ENCODE results near the gene NIF3L1.

Gene NIF3L1, protein sequence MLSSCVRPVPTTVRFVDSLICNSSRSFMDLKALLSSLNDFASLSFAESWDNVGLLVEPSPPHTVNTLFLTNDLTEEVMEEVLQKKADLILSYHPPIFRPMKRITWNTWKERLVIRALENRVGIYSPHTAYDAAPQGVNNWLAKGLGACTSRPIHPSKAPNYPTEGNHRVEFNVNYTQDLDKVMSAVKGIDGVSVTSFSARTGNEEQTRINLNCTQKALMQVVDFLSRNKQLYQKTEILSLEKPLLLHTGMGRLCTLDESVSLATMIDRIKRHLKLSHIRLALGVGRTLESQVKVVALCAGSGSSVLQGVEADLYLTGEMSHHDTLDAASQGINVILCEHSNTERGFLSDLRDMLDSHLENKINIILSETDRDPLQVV

DNA sequence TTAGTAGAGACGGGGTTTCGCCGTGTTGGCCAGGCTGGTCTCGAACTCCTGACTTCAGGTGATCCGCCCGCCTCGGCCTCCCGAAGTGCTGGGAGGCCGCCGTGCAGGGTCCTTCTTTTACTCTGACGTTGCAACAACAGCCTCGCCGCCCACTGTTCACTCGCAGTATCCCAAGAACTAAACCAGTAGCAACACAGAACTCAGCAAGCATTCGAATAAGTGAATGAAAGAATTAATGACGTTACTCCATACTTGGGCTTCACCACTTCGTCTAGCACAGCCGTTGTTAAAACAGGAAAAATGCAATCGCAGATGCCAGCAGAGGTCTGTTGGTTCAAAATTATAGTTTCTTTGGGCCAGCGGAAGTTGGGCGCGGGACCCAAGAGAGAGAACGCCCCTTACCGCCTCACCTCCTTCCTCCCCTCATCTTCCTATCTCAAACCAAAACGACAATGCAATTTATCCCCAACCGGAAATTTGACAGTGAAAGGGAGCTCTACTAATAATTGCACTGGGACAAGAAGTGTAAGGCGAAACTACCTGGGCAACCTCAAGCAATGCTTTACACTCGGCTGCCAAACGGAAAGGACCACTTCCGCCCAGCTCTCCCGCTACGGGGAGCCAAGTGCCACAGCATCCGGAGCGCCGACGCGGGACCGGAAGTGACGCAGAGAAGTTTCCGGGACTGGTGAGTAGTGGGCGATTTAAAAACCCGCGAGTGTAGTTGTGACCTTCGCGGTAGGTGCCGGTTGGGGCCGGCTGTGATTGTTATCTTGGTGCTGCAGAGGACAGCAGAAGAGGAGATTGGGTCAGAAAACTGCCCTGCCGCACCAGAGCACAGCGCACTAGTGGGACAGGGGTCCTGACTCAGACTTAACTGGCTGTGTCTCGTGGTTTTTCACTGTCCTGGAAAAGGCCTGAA, at the start of gene NIF3L1, which contains the start of gene PPIL3:
TSS of gene NIF3L1 (plus strand) at position 668 of the 922 bp plus-strand sequence. CDS start 2,573 bp downstream, outside the sequence.
TSS of gene PPIL3 (minus strand) at position 374 of the 922 bp plus-strand sequence. CDS start 1,462 bp downstream, outside the sequence.
- DNase-seq (ENCODE audit: low spot score): peak; percentile 91

DNA sequence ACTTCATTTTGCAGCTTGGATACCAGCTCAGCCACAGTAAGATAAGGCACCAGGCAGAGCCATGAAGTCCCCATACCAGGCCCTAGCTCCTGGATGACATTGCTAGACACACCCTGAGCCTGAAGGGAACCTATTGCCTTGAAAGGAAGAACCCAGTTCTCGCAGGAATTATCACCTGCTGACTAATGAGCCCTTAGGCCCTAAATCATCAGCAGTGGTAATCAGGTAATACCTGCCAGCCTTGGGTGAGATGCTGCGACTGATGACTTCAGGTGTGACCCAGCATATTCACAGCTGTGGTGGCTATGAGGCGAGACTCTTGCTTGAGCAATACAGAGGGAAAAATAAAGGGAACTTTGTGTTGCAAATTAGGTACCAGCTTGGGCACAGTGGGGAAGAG, 49.7 kb upstream of the NIF3L1 start:
- no peak for DNase-seq (ENCODE audit: low spot score)

DNA sequence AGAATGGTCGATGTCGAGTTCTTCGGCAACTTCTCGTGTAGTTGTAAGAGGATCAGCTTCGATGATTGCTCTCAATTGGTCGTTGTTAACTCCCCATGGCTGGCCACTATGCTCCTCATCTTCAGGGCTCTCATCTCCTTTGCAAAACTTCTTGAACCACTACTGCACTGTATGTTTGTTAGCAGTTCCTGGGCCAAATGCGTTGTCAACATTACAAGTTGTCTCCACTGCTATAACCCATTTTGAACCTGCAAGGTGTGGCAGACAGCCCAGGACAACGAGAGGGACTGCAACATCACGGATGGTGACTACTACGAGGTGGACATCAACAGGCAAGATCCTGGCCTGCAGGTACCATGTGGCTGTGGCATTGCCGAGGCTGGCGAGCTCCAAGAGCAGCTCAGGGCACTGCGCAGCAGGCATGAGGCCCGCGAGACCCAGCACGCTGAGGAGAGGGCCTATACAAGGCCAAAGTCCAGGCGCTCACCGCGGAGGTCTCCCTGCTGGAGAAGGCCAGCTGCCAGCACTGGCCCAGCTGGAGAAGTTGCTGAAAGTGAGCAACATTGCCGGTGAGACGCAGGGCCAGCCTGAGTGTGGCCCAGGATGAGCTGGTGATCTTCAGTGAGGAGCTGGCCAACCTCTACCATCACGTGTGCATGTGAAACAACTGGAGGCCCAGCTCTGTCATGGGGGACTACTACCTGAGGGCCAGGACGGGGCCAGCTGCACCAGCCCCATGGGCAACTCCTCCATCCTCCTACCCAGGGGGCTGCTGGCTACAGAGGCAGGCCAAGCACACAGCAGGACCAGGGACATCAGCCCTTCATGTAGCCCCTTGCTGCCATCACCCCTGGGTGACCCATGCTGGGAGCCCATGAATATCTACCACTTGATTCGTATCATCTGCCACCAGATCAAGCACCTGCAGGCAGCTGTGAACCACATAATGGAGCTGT, 44.9 kb upstream of the NIF3L1 start:
- no peak for DNase-seq (ENCODE audit: low spot score)

DNA sequence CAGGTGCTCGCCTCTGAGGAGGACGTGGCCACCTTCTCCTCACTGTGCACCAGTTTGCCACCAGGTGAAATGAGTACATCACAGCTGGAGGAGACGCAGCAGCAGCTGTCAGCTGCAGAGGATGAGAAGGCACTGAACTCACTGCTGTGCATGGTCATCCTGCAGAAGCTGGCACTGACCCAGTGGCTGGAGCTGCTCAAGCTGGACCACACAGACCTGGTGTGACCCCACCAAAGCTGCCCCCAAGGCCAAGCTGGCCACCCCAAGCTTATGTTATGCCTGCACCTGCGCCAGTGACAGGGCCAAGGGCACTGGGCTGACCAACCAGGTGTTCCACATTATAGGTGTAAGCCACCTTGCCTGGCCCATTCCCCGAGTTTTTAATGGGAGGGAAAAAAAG, 44.0 kb upstream of the NIF3L1 start:
- no peak for DNase-seq (ENCODE audit: low spot score)

DNA sequence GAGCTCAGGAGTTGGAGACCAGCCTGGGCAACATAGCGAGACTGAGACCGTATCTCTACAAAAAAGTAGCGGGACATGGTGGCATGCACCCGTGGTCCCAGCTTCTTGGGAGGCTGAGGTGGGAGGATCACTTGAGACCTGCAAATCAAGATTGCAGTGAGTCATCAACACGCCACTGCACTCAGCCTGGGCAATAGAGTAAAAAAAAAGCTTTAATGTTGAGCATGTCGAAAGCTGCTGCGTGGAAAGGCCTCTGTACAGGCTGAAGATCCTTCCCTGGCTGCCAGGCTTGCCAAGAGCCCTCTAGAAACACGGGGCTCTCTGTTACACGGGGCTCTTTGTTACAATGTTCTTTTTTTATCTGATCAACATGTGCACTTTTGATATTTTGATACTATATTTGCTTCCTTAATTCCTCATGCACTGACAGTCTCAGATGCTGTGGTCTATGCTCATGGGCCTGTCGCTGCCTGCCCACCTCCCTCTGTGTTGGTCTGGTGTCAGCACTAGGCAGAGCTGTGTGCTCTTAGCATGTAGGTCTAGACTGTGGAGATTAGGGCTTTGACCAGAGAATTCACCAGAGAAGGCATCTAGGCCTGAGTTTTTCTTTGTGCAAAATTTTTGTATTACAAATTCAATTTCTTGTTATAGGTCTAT, 43.4 kb upstream of the NIF3L1 start:
- DNase-seq (ENCODE audit: low spot score): no peak

DNA sequence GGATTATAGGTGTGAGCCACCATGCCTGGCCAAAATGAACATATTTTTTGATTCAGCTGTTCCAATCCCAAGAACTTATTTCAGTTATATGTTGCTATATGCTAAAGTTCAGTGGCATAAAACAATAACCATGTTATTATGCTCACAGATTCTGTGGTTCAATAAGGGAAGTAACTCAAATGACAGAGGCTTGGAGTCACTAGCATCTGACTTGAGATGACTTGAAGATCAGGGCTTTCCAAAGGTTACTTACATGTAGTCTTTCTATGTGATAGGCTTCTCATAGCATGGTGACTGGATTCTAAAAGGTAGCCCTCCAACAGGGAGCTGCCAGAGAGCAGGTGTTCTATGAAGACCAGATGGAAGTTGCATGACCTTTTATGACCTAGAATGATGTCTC, 41.9 kb upstream of the NIF3L1 start:
- DNase-seq (ENCODE audit: low spot score): no peak

DNA sequence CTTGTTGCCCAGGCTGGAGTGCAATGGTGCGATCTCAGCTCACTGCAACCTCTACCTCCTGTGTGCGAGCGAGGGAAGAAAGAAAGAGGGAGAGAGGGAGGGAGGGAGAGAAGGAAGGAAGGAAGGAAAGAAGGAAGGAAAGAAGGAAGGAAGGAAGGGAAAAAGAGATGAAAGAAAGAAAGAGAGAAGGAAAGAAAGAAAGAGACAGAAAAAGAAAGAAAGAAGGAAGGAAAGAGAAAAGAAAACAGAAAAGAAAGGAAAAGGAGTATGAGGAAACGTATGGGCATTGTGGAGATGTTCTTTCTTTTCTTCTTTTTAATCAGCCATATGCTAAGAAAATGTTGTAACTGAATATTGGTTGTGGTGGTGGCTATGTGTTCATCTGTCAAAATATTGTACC, 41.2 kb upstream of the NIF3L1 start:
- no peak for DNase-seq (ENCODE audit: low spot score)

DNA sequence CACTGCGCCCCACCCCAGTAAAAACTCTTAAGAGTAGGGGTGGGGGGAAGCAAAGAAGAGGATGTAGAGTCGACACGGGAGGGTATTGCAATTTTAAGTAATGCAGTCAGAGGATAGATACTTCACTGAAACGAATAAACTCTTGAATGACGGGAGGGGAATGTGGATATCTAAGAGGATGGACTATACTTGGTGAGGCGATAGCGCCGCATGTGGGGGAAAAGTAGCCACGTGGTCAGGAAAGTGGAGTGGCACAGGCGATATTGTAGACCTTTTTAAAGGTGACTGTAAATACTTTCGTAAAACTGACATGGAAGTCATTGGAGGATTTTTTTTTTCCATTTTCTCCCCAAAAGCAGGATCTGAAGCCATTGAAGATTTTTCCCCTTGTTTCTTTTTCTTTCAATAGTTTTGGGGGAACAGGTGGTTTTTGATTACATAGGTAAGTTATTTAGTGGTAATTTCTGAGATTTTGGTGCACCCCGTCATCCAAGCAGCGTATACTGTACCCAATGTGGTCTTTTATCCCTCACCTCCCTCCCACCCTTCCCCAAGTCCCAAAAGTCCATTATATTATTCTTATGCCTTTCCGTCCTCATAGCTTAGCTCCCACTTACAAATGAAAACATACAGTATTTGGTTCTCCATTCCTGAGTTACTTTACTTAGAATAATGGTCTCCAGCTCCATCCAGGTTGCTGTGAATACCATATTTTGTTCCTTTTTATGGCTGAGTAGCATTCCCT, 38.5 kb upstream of the NIF3L1 start:
- DNase-seq (ENCODE audit: low spot score): no peak

DNA sequence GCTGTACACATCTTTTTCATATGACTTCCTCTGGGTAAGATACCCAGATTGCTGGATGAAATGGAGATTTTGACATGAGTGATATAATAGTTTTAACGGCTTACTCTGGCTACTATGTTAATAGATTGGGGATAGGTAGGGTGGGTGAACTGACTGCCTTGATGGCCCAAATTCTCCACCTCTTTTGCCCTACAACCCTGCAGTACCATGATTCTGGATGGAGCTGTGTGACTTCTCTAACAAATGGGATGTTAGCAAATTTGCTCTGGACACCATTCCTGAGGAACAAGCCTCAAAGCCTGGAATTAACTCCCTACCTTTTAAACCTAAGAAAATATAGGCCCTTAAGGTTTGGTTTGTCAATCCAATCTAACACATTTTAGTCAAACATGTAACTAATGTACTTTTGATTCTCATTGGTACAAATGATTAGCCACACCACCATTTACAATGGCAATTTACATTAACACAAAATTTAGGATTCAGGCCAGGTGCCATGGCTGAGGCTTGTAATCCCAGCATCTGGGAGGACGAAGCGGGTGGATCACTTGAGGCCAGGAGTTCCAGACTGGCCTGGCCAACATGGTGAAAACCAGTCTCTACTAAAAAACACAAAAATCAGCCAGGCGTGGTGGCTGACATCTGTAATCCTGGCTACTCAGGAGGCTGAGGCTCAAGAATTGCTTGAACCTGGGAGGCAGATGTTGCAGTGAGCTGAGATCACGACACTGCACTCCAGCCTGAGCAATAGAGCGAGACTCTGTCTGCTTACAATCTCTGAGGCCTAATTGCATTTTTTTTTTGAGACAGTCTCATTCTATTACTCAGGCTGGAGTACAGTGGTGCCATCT, 37.5 kb upstream of the NIF3L1 start:
- DNase-seq (ENCODE audit: low spot score): no peak

DNA sequence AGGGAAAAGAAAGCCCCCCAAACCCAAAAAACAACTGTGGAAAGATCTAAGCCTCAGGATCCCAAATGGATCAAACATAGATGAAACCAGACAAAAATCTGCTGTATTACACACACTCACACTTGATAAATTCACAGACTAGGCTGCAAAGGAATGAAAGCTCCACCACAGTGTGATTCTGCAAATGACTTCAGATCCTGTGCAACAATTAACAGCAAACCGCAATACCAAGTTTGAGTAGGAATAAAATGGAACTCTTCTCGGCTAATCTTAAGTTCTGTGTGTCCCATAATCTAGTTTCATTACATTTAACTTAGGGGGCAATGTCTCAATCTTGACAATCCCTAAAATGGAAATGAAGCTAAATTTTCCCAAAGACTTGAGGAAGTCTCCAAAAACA, 36.6 kb upstream of the NIF3L1 start:
- no peak for DNase-seq (ENCODE audit: low spot score)

DNA sequence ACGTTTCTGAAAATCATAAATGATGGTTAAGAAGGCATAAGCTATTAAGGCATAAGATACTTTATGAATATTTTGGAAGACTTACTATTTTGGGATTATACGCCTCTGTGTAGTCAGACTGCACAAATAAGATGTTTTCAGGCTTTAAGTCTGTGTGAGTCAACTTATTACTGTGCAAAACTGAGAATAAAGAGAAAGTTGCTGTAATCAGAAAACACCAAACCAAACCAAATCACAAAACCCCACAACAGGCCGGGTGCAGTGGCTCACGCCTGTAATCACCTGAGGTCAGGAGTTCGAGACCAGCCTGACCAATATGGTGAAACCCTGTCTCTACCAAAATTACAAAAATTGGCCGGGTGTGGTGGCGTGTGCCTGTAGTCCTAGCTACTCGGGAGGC, 32.4 kb upstream of the NIF3L1 start:
- no peak for DNase-seq (ENCODE audit: low spot score)

DNA sequence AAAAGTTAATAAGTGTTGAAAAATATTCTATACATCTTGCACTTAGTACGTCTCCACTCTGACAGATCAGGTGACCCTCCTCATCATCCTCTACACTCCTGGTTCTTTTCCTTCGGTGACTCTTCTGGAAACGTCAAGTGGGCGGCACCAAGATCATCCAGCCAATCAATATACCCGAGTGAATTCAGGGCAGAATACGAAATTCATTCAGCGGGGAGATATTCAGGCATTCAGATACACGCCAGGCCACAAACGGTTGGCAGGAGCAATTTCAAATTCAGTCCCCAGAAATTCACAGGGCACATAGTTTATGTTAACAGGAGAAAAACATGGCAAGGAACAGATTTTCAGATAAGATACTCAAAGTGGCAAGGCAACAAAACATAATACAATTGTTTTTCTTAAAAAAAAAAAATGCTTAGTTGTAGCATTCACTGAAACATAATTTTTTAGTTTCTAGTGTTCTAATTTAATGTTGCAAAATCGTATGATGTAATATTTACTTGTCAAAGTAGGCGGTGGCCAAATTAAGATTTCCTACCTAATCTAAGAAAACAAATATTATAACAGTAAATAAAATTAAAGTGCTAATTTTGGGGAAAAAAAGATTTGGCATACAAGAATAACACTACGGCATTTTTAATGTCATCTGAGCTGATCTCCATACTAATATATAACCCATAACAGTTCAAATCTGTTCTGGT, 28.9 kb upstream of the NIF3L1 start:
- peak; percentile 47 for DNase-seq (ENCODE audit: low spot score)

DNA sequence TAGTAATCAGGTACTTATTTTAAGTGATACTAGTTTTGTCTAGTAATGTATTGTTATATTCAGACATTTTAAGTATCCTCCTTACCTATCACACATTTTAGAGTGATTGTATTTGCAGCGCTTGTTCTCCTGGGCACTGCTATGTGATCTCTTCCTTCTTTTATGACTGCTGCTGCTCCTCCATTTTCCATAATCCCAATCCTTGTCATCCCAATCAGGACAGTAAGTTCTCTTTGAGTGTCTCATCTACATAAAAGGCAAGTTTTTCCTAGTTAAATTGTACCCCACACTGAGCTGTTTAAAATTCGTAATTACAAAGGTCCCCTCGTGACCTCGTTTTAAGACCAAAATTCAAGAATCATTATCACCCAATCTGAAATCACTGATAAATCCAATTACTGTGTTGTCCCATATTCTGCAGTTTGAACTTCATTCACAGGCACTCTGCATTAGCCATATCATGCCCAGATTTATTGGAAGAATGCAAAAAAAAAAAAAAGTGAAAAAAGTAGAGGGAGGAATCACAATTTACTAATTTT, 27.5 kb upstream of the NIF3L1 start:
- no peak for DNase-seq (ENCODE audit: low spot score)

DNA sequence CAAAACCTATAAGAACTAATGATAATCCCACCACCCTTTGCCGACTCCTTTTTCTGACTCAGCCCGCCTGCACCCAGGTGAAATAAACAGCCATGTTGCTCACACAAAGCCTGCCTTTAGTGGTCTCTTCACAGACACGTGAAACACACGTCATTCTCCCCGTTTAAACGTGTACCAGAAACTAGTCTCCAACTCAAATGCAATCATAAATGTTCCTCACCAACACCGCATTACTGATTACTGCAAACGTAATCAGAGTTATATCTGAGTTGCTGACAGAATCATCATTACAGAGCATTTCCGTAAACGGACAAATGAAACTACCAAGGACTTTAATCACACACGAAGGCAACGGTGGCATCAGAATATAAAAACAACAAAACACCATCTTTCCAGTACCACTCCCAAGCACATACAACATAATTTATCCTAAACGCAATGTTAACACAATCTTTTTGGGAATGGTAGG, 26.6 kb upstream of the NIF3L1 start:
- DNase-seq (ENCODE audit: low spot score): peak; percentile 32

DNA sequence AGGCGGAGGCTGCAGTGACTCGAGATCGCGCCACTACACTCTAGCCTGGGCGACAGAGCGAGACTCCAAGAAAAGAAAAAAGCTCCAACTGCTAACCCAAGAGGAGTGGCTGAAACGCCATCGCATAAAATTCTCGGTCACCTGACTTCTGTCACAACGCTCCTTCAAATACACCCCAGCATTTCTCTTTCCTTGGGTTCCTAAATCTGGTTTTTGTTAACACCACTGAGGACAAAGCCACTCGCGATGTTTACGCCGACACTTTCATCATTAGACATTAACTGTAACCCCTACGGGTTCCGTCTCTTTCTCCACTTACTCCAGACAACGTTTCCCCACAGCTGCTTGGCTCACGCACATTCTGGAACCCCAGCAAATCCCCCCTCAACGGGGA, 25.4 kb upstream of the NIF3L1 start:
- no peak for DNase-seq (ENCODE audit: low spot score)

DNA sequence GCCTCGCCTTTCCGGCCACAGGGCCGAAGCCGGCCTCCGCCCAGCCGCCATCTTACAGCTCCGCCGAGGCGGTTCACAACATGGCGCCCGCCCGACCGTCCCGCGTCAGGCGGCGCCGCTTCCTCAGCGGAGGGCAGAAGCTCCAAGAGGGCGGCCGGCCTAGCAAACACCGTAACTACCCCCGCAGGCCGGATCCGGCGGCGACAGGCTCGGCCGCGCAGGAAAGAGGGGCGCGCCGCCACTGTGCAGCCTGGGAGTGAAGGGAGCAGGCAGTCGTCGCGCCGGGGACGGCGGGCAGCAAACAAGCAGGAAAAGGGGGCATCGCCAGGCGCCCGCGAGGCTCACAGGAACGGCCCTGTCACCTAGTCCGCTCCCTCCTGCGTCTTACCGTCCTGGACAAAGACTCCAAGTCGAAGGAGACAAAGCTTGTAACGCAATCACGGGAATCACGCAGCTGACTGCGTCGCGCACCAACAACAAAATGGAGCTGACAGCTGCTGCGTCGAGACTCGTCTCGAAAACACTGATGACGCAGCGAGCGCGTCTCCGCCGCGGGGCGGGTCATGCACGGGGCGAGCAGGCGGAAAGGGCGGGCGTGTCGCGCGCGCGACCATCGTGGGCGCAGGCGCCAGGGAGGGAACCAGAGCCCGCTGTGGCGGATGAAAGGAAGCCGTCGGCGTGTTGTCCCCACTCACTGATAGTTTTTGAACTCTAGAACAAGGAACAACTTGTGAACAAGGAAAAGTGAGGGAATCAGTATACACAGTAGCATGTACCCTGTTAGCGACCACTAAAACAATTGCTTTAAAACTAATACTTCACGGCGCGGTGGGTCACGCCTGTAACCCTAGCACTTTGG, 24.8 kb upstream of the NIF3L1 start, which contains the start of gene CLK1:
TSS of gene CLK1 (minus strand) at position 483 of the 859 bp plus-strand sequence. CDS start 2,796 bp downstream, outside the sequence.
- peak; percentile 96 for DNase-seq (ENCODE audit: low spot score)

DNA sequence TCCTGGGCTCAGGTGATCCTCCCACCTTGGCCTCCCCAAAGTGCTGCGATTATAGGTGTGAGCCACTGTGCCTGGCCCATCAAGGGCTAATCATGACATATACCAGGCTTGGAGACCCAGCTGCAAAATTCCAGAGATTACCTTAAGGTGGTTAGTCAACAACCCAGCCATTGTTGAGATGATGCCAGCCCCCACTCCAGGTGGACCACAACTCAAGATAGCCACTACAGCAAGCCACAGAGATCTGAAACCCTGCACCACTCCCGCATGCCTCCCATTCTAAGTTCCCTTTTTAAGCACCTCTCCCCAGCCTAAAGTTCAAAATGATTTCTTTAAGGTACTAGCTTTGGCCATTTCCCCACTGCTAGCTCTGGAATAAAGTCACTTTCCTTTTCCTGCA, 20.2 kb upstream of the NIF3L1 start:
- DNase-seq (ENCODE audit: low spot score): no peak
